K562 (cell line): Measurements from ENCODE around the gene ESD. TPM values are rescaled to one million over a fixed set of nuclear protein-coding genes. Genes with fewer than 3 reads are reported as not detected.

ENCODE experiments used
- CAMTA2 ChIP-seq: fragments of 250-450 bp; sonication (Bioruptor Pico); conservative IDR thresholded peaks from 2 replicates; pipeline ENCODE4 v1.5.1; 2022
- CBX2 ChIP-seq: fragments of 200-600 bp; sonication (generic); IDR thresholded peaks from one replicate; pipeline ENCODE4 v1.6.1; 2012; ENCODE audit warnings: mild to moderate bottlenecking, low read length, inconsistent platforms; ENCODE audit not compliant: insufficient read depth, poor library complexity, severe bottlenecking
- CTBP1 ChIP-seq: fragments of 450-650 bp; IDR thresholded peaks from 2 replicates; pipeline ENCODE4 v1.6.1; 2016; ENCODE audit warnings: borderline replicate concordance
- DDX20 ChIP-seq: fragments of 450-650 bp; IDR thresholded peaks from 2 replicates; pipeline ENCODE4 v1.6.1; 2016; ENCODE audit warnings: missing genetic modification characterization, low read depth, mild to moderate bottlenecking, missing compliant biosample characterization, moderate library complexity
- GTF2F1 ChIP-seq: IDR thresholded peaks from 2 replicates; pipeline ENCODE4 v1.6.1; 2011; ENCODE audit warnings: low read depth, low read length, improper control_type of control experiment
- NELFE ChIP-seq: IDR thresholded peaks from 2 replicates; pipeline ENCODE4 v1.6.1; 2011; ENCODE audit warnings: mild to moderate bottlenecking; ENCODE audit not compliant: insufficient read depth, insufficient read length
- PCBP2 ChIP-seq: fragments of 200-400 bp; formaldehyde crosslinking; IDR thresholded peaks from 2 replicates; pipeline ENCODE4 v1.6.1; 2018; ENCODE audit warnings: low read length, low read depth, mild to moderate bottlenecking, moderate library complexity; ENCODE audit not compliant: poor library complexity, severe bottlenecking
- POLR2A ChIP-seq: fragments of 450-650 bp; conservative IDR thresholded peaks from 2 replicates; pipeline ENCODE4 v1.6.1; 2016
- SIX5 ChIP-seq, 2 experiments: IDR thresholded peaks; 2 replicates each; pipeline ENCODE4 v1.6.1; 2011; ENCODE audit warnings: low read length in 2 of 2, borderline replicate concordance in 1 of 2, low read depth in 1 of 2, mild to moderate bottlenecking in 1 of 2, moderate library complexity in 1 of 2; ENCODE audit not compliant: insufficient read depth in 1 of 2
- SREBF1 ChIP-seq: fragments of 150-350 bp; IDR thresholded peaks from 2 replicates; pipeline ENCODE4 v1.6.1; 2014; ENCODE audit warnings: antibody characterized with exemption, low read depth, low read length, borderline replicate concordance
- TRIM24 ChIP-seq, 2 experiments: fragments of 450-650 bp; IDR thresholded peaks; 2 replicates each; pipeline ENCODE4 v1.6.1; 2016
- TRIM25 ChIP-seq: fragments of 450-650 bp; IDR thresholded peaks from 2 replicates; pipeline ENCODE4 v1.7.0; 2016; ENCODE audit warnings: borderline replicate concordance
- ZNF324 ChIP-seq: fragments of 250-450 bp; sonication (Bioruptor Pico); IDR thresholded peaks from 2 replicates; pipeline ENCODE4 v1.4.0; 2020; ENCODE audit warnings: mild to moderate bottlenecking
- ZNF347 ChIP-seq: fragments of 450-650 bp; formaldehyde crosslinking; IDR thresholded peaks from 2 replicates; pipeline ENCODE4 v1.4.0; 2020; ENCODE audit warnings: low read depth, mild to moderate bottlenecking, moderate library complexity
- ZNF561 ChIP-seq: fragments of 450-650 bp; formaldehyde crosslinking; conservative IDR thresholded peaks from 2 replicates; pipeline ENCODE4 v1.4.0; 2020; ENCODE audit warnings: mild to moderate bottlenecking, moderate library complexity
- polyA plus RNA-seq, 8 experiments: library from polyadenylated mRNA; depleted of rRNA in 4 of 8; stranded (reverse) in 5 of 8; unstranded in 3 of 8; fragments of >200 nt; fragmentation: Nextera tagmentation in 2 of 8; fragmentation: Illumina TruSeq in 1 of 8; extraction: Ambion mirVana in 2 of 8; extraction: Trizol in 1 of 8; gene quantifications; 2 replicates each; pipeline versions ENCODE4 v1.2.1 to v1.2.3, GENCODE V29; 2011 to 2014; ENCODE audit warnings: inconsistent platforms in 1 of 8, missing spikeins in 1 of 8
- total RNA-seq, 7 experiments: library from RNA; depleted of rRNA in 6 of 7; stranded (reverse); fragments of >200 nt in 6 of 7; fragmentation: Illumina TruSeq in 2 of 7; extraction: Trizol in 2 of 7; gene quantifications; 2 replicates each; pipeline versions ENCODE4 v1.2.1 to v1.2.3, GENCODE V29; 2011 to 2021; ENCODE audit warnings: low replicate concordance in 1 of 7
- TF ChIP-seq, protein P1 (sequence below): sonication (generic); IDR thresholded peaks from 2 replicates; pipeline ENCODE4 v1.6.1; 2016
- TF ChIP-seq, protein P2 (sequence below): fragments of 200-800 bp; sonication (Bioruptor generic); IDR thresholded peaks from 2 replicates; pipeline ENCODE4 v1.6.1; 2016; ENCODE audit warnings: missing genetic modification characterization, missing compliant biosample characterization

The ESD gene
- total and polyA plus RNA-seq, 9 of the 15 experiments (the other 6 are each of a cell fraction or from before 2014, with no cell fraction given), result 88.9 to 402 (median 232) TPM

GRCh38 chr13:46796515-46797474 is at the start of gene ESD (continued):
- no peak for TF ChIP-seq DDX20
- no peak for TF ChIP-seq ZNF347 (CRISPR knock-in tag)
- TF ChIP-seq, protein P1, sequence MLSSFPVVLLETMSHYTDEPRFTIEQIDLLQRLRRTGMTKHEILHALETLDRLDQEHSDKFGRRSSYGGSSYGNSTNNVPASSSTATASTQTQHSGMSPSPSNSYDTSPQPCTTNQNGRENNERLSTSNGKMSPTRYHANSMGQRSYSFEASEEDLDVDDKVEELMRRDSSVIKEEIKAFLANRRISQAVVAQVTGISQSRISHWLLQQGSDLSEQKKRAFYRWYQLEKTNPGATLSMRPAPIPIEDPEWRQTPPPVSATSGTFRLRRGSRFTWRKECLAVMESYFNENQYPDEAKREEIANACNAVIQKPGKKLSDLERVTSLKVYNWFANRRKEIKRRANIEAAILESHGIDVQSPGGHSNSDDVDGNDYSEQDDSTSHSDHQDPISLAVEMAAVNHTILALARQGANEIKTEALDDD, result peak; percentile 69
- TF ChIP-seq NELFE, result no peak
- peak; percentile 80 for TF ChIP-seq POLR2A
- no peak for TF ChIP-seq TRIM25
- TF ChIP-seq ZNF561 (CRISPR knock-in tag), result no peak
- TF ChIP-seq PCBP2, result no peak
- TF ChIP-seq, protein P2, sequence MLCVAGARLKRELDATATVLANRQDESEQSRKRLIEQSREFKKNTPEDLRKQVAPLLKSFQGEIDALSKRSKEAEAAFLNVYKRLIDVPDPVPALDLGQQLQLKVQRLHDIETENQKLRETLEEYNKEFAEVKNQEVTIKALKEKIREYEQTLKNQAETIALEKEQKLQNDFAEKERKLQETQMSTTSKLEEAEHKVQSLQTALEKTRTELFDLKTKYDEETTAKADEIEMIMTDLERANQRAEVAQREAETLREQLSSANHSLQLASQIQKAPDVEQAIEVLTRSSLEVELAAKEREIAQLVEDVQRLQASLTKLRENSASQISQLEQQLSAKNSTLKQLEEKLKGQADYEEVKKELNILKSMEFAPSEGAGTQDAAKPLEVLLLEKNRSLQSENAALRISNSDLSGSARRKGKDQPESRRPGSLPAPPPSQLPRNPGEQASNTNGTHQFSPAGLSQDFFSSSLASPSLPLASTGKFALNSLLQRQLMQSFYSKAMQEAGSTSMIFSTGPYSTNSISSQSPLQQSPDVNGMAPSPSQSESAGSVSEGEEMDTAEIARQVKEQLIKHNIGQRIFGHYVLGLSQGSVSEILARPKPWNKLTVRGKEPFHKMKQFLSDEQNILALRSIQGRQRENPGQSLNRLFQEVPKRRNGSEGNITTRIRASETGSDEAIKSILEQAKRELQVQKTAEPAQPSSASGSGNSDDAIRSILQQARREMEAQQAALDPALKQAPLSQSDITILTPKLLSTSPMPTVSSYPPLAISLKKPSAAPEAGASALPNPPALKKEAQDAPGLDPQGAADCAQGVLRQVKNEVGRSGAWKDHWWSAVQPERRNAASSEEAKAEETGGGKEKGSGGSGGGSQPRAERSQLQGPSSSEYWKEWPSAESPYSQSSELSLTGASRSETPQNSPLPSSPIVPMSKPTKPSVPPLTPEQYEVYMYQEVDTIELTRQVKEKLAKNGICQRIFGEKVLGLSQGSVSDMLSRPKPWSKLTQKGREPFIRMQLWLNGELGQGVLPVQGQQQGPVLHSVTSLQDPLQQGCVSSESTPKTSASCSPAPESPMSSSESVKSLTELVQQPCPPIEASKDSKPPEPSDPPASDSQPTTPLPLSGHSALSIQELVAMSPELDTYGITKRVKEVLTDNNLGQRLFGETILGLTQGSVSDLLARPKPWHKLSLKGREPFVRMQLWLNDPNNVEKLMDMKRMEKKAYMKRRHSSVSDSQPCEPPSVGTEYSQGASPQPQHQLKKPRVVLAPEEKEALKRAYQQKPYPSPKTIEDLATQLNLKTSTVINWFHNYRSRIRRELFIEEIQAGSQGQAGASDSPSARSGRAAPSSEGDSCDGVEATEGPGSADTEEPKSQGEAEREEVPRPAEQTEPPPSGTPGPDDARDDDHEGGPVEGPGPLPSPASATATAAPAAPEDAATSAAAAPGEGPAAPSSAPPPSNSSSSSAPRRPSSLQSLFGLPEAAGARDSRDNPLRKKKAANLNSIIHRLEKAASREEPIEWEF (CRISPR knock-in tag), result no peak
- TF ChIP-seq TRIM24 (IDR thresholded peaks at IDR 0.05), result no peak
- no peak for TF ChIP-seq ZNF324
- no peak for TF ChIP-seq CAMTA2 (CRISPR knock-in tag)
- no peak for TF ChIP-seq SREBF1
- no peak for TF ChIP-seq SIX5 (IDR thresholded peaks at IDR 0.05; ENCODE audit: borderline replicate concordance in 1 of 2, insufficient read depth in 1 of 2, low read depth in 1 of 2, low read length in 2 of 2)
- peak; percentile 43; the same call in 1 of the 2 replicates for TF ChIP-seq CTBP1
- TF ChIP-seq GTF2F1, result no peak
- TF ChIP-seq CBX2, result no peak
